ENCODE data around the gene KRTAP12-4.
A peak's percentile ranks its signal among the peaks of the same experiment; 100 is the strongest.
"Not testable (repeated sequence)": the region's sequence is repeated elsewhere in the genome, so short reads cannot be mapped to it uniquely, and the experiment has no call there.

Gene KRTAP12-4

DNA sequence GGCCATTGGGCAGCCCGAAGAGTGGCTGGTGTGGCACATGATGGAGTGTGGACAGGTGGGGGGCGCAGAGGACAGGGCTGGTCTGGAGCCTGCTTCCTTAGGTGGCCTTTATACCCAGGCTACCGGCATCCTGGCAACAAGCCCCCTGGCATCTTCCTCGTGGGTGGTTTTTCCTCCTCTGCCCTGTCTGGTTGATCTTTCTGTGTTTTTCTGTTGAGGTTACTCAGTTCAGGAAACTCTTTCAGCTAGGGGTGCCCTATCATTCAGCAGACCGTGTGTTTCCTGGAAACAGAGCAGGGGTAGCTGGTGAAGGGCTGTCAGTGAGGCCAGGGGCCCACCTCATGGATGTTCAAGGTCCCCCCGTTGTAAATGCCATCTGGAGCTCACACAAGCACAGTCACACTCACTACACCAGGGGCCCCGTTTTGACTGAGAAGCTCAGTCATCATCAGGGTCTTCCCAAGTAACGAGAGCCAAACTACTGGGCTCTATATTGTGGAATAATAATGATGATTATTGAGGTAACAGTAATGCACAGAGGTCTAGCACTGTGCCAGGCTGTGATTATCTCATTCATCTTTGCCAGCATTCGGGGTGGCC, at the start of gene KRTAP12-4:
Gene KRTAP12-4 (minus strand): TSS at position 84 of the 600 bp plus-strand sequence. CDS start 45 bp downstream, at position 39.
- no peak for DNase-seq (ENCODE audit: low spot score)

- DNase-seq (ENCODE audit: low spot score) = no peak
Observed at GRCh38 chr21:44703731-44704635, 49.5 kb upstream of the KRTAP12-4 start.

DNA sequence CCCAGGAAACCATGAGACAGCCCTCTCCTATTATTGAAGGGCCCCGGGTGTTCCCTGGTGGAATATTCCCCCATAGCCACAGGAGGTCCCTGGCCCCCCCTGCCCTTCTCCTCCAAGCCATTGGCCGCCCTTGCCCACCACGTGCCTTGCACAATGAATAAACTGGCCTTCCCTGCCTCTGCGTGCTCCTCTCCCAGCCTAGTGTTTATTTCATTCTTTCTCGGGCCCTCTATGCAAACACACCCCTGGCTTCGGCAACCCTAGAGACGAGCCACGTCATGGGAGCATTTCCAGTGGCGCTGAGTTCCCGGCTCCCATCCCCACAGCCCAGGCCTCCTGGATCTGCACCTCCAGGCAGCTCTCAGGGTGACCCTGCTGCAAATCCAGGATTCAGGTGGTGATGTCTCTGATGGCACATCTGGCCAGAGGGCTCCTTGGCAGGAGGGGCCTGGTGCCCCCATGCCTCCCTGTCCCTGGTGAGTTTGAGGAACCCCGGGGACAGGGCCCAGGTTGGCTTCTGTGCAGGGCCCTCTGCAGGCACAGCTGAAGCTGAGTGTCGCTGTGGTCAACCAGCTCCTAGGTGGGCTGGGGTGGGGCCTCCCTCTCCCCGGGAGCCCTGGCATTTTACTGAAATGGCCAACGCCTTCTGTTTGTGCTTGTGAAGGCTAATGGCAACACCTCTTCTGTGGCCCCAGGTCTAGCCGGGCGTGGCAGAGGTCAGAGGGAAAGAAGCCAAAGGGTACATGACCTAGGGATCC, 48.7 kb upstream of the KRTAP12-4 start:
- no peak for DNase-seq (ENCODE audit: low spot score)

- no peak for DNase-seq (ENCODE audit: low spot score)
Observed at GRCh38 chr21:44702111-44702972, 47.9 kb upstream of the KRTAP12-4 start.

GRCh38 chr21:44701541-44701940, 47.1 kb upstream of the KRTAP12-4 start:
- no peak for DNase-seq (ENCODE audit: low spot score)

- DNase-seq (ENCODE audit: low spot score) = no peak
Observed at GRCh38 chr21:44701023-44701400, 46.6 kb upstream of the KRTAP12-4 start.

GRCh38 chr21:44700101-44701022, 45.9 kb upstream of the KRTAP12-4 start:
- no peak for DNase-seq (ENCODE audit: low spot score)

- DNase-seq (ENCODE audit: low spot score) = no peak
Observed at GRCh38 chr21:44699502-44700001, 45.1 kb upstream of the KRTAP12-4 start.

- DNase-seq (ENCODE audit: low spot score) = peak; percentile 69
Observed at GRCh38 chr21:44697811-44698734, 43.6 kb upstream of the KRTAP12-4 start.

DNA sequence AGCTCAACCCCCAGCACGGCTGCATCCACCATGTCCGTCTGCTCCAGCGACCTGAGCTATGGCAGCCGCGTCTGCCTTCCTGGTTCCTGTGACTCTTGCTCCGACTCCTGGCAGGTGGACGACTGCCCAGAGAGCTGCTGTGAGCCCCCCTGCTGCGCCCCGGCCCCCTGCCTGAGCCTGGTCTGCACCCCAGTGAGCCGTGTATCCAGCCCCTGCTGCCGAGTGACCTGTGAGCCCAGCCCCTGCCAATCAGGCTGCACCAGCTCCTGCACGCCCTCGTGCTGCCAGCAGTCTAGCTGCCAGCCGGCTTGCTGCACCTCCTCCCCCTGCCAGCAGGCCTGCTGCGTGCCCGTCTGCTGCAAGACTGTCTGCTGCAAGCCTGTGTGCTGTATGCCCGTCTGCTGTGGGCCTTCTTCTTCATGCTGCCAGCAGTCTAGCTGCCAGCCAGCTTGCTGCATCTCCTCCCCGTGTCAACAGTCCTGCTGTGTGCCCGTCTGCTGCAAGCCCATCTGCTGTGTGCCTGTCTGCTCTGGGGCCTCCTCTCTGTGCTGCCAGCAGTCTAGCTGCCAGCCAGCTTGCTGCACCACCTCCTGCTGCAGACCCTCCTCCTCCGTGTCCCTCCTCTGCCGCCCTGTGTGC, 42.8 kb upstream of the KRTAP12-4 start, which contains the start of gene KRTAP10-12:
Gene KRTAP10-12 (plus strand): TSS at position 1 of the 639 bp plus-strand sequence. CDS start 30 bp downstream, at position 31.
- DNase-seq (ENCODE audit: low spot score) = not testable (repeated sequence)

DNA sequence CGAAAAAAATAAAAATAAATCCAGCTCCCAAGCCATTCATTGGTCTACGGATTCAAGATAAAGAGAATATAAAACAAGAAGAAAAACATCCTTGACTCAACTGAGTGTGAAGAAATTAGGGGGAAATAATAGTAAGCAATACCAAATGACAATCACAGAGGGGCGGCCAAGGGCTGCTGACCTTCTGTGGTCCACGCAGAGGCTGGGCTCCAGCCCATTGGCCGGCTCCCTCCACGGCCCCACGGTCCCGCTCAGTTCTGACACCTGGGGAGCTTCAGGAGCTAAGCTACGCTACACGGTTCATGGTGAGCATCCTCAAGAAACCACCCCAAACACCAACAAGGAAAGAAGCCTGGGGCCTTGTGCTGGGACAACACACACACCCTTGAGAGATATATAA, 42.1 kb upstream of the KRTAP12-4 start:
- DNase-seq (ENCODE audit: low spot score) = no peak

GRCh38 chr21:44695641-44696040, 41.2 kb upstream of the KRTAP12-4 start:
- DNase-seq (ENCODE audit: low spot score) = no peak

- DNase-seq (ENCODE audit: low spot score) = no peak
Observed at GRCh38 chr21:44695184-44695583, 40.7 kb upstream of the KRTAP12-4 start.

DNA sequence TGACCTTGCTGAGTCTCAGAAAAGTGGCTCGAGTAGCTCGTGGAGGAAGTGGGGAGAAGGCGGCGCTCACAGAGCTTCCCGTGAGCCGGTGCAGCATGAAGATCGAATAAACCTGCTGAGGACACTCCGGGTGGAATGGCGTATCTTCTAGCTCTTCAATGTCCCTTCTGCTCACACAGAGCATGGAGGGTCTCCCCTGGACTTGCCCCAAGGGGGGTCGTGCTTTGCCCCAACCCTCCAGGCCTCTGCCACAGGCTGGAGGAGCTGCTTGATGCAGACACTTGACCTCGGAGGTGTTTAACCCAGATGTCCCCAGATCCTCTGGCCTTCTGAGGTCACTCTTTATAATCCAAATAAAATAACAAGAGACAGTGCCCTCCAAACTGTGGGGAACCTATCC, 40.3 kb upstream of the KRTAP12-4 start:
- DNase-seq (ENCODE audit: low spot score) = no peak

- DNase-seq (ENCODE audit: low spot score) = no peak
Observed at GRCh38 chr21:44692798-44693512, 38.5 kb upstream of the KRTAP12-4 start.

- DNase-seq (ENCODE audit: low spot score) = no peak
Observed at GRCh38 chr21:44691686-44692085, 37.2 kb upstream of the KRTAP12-4 start.

DNA sequence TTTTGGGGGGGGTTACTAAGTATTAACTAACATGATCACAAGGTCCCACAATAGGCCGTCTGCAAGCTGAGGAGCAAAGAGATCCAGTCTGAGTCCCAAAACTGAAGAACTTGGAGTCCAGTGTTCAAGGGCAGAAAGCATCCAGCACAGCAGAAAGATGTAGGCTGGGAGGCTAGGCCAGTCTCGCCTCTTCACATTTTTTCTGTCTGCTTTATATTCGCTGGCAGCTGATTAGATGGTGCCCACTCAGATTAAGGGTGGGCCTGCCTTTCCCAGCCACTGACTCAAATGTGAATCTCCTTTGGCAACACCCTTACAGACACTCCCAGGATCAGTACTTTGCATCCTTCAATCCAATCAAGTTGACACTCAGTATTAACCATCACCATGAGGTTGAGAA, 35.3 kb upstream of the KRTAP12-4 start:
- DNase-seq (ENCODE audit: low spot score) = not testable (repeated sequence)

DNA sequence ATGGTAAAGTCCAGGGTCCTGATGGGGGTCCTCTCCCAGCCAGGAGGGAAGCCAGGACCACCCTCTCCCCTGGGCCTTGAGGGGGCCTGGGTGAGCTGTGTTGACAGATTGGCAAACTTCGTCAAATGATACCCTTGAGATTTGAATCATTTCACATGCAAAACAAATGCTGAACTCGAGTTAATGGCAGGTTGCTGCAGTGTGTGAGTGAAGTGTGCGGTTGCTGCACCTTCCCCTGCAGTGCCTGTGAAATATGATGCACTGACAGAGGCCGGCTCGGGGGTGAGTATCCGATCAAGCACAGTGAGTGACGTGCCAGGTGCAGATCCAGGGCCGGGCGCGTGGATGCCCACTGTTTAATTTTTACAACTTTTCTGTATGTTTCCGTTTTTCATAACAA, 33.2 kb upstream of the KRTAP12-4 start:
- DNase-seq (ENCODE audit: low spot score) = no peak
